Measurements from ENCODE around the gene SNX32.

Gene SNX32

GRCh38 chr11:65868907-65869306 lies 35.1 kb downstream of the SNX32 start:
- no peak for DNase-seq (ENCODE audit: low read depth)

GRCh38 chr11:65869643-65870306 lies 36.0 kb downstream of the SNX32 start:
- DNase-seq (ENCODE audit: low read depth): no peak

- DNase-seq (ENCODE audit: low read depth): no peak
Observed at GRCh38 chr11:65870307-65870658, 36.5 kb downstream of the SNX32 start.

GRCh38 chr11:65870706-65871681 lies 37.2 kb downstream of the SNX32 start:
- no peak for DNase-seq (ENCODE audit: low read depth)

- DNase-seq (ENCODE audit: low read depth): no peak
Observed at GRCh38 chr11:65871811-65872548, 38.2 kb downstream of the SNX32 start.

GRCh38 chr11:65872586-65873317 lies 39.0 kb downstream of the SNX32 start, which contains the start of gene EFEMP2:
EFEMP2 (minus strand) TSS chr11:65872800; CDS start chr11:65872354, 446 bp downstream.
- DNase-seq (ENCODE audit: low read depth): no peak

- DNase-seq (ENCODE audit: low read depth): peak; percentile 95
Observed at GRCh38 chr11:65873318-65874156, 39.8 kb downstream of the SNX32 start.

- DNase-seq (ENCODE audit: low read depth): no peak
Observed at GRCh38 chr11:65879617-65880016, 45.9 kb downstream of the SNX32 start, which contains the start of gene CTSW. CTSW (plus strand) TSS chr11:65879837; CDS start chr11:65879855, 18 bp downstream.

- DNase-seq (ENCODE audit: low read depth): no peak
Observed at GRCh38 chr11:65880027-65880426, 46.3 kb downstream of the SNX32 start.

- DNase-seq (ENCODE audit: low read depth): no peak
Observed at GRCh38 chr11:65880844-65881421, 47.2 kb downstream of the SNX32 start.

GRCh38 chr11:65882120-65883057 lies 48.6 kb downstream of the SNX32 start:
- DNase-seq (ENCODE audit: low read depth): no peak

- DNase-seq (ENCODE audit: low read depth): no peak
Observed at GRCh38 chr11:65883058-65883761, 49.4 kb downstream of the SNX32 start.

GRCh38 chr11:65883786-65884715 lies 50.3 kb downstream of the SNX32 start:
- DNase-seq (ENCODE audit: low read depth): no peak

GRCh38 chr11:65884716-65885092 lies 50.9 kb downstream of the SNX32 start:
- DNase-seq (ENCODE audit: low read depth): peak; percentile 65

- no peak for DNase-seq (ENCODE audit: low read depth)
Observed at GRCh38 chr11:65885231-65885630, 51.5 kb downstream of the SNX32 start.

- no peak for DNase-seq (ENCODE audit: low read depth)
Observed at GRCh38 chr11:65885808-65886536, 52.2 kb downstream of the SNX32 start.

Measured in stimulated activated CD8-positive, alpha-beta memory T cell treated with anti-CD3 and anti-CD28 coated beads, Interleukin-12 subunit alpha, Interleukin-12 subunit beta, amount 100 ng/mL, for 1 hour (primary cell).